K562 (cell line): ENCODE data around the gene CLDN5. TPM values are rescaled to one million over a fixed set of nuclear protein-coding genes. Genes with fewer than 3 reads are reported as not detected.
A peak's percentile ranks its signal among the peaks of the same experiment; 100 is the strongest.

Experiments used
- ATAC-seq: fragments of 200-7000 bp; cut with Tn5 transposase; 3 replicates; pipeline ENCODE4 v1.9.1; 2020; ENCODE audit warnings: moderate library complexity
- BruUV-seq: library from RNA; stranded (reverse); fragments of 400-500 nt; replicated peaks from 2 replicates; lab custom pipeline; 2021; lab: Mats Ljungman, UMichigan
- CTCF ChIA-PET: fragments of 300-600 bp; formaldehyde crosslinking; extraction: SDS; loops from one replicate; lab custom pipeline; 2021; ENCODE audit warnings: low intra/inter-chr PET ratio; lab: Yijun Ruan, JAX
- POLR2A ChIA-PET: fragments of 300-600, 350-650 bp; sonication (Branson Sonifier 250); formaldehyde crosslinking; extraction: SDS; loops from one replicate; lab custom pipeline; 2021; ENCODE audit warnings: antibody characterized with exemption, inconsistent platforms; lab: Yijun Ruan, JAX
- DNase-seq, 4 experiments: peaks; one replicate each; pipeline versions ENCODE4 v3.0.0 to v3.0.0-alpha.2; 2011 to 2018; ENCODE audit warnings: low spot score in 3 of 4, mixed read lengths in 3 of 4; ENCODE audit errors: extremely low read depth in 1 of 4
- FAIRE-seq: peaks from 2 replicates; lab custom pipeline; 2011; peaks lifted over from hg19 to GRCh38; lab: Jason Lieb, UNC
- H2AFZ ChIP-seq: 2 replicates; pipeline ENCODE4 v1.6.0; 2011; ENCODE audit warnings: low read depth, low read length, control low read depth, inconsistent platforms
- H3K27ac ChIP-seq: fragments of 200-600 bp; 3 replicates; pipeline ENCODE4 v1.8.0; 2011; ENCODE audit warnings: low read depth, mild to moderate bottlenecking, control low read depth, inconsistent platforms, low read length, moderate library complexity, mixed read lengths; ENCODE audit errors: extremely low read depth
- H3K27me3 ChIP-seq, 2 experiments: fragments of 300-600 bp in 1 of 2; 2 replicates in 1 of 2; 3 replicates in 1 of 2; pipeline versions ENCODE4 v1.6.0 to v1.8.0; 2011; ENCODE audit warnings: inconsistent platforms in 2 of 2, low read length in 2 of 2, mild to moderate bottlenecking in 1 of 2, mixed read lengths in 1 of 2, moderate library complexity in 1 of 2; ENCODE audit not compliant: control insufficient read depth in 2 of 2, insufficient read depth in 2 of 2
- H3K36me3 ChIP-seq: fragments of 300-600 bp; 3 replicates; pipeline ENCODE4 v1.8.0; 2011; ENCODE audit warnings: mild to moderate bottlenecking, low read length, inconsistent platforms; ENCODE audit not compliant: control insufficient read depth, insufficient read depth
- H3K4me1 ChIP-seq, 2 experiments: fragments of 200-600 bp in 1 of 2; replicated peaks in 1 of 2; 2 replicates in 1 of 2; 3 replicates in 1 of 2; pipeline versions ENCODE4 v1.5.1 to v1.8.0; 2011; ENCODE audit warnings: inconsistent platforms in 2 of 2, low read length in 2 of 2, mild to moderate bottlenecking in 1 of 2, mixed read lengths in 1 of 2, moderate library complexity in 1 of 2; ENCODE audit not compliant: control insufficient read depth in 2 of 2, insufficient read depth in 2 of 2
- H3K4me2 ChIP-seq: 2 replicates; pipeline ENCODE4 v1.6.1; 2011; ENCODE audit warnings: low read length, control low read depth, inconsistent platforms, mixed read lengths; ENCODE audit not compliant: insufficient read depth
- H3K4me3 ChIP-seq: fragments of 200-600 bp; sonication (generic), shearing (Covaris generic); 2 replicates; pipeline ENCODE4 v1.5.1; 2016; ENCODE audit warnings: control low read depth, inconsistent platforms
- H3K79me2 ChIP-seq: fragments of 200-600 bp; 3 replicates; pipeline ENCODE4 v1.8.0; 2011; ENCODE audit warnings: low read length, inconsistent platforms; ENCODE audit not compliant: control insufficient read depth, insufficient read depth
- H3K9ac ChIP-seq, 2 experiments: 2 replicates each; pipeline versions ENCODE4 v1.6.0 to v1.6.1; 2011; ENCODE audit warnings: low read depth in 2 of 2, low read length in 2 of 2, control low read depth in 1 of 2, inconsistent platforms in 1 of 2, mild to moderate bottlenecking in 1 of 2, mixed read lengths in 1 of 2; ENCODE audit not compliant: insufficient read depth in 1 of 2
- H3K9me1 ChIP-seq: one replicate; pipeline ENCODE4 v1.6.0; 2011; ENCODE audit warnings: inconsistent platforms, mild to moderate bottlenecking, low read length, moderate library complexity; ENCODE audit not compliant: control insufficient read depth, insufficient read depth
- H3K9me3 ChIP-seq: replicated peaks from 2 replicates; pipeline ENCODE4 v1.5.1; 2011; ENCODE audit warnings: low read depth, low read length, inconsistent platforms; ENCODE audit not compliant: control insufficient read depth, insufficient read depth
- H4K20me1 ChIP-seq: replicated peaks from 2 replicates; pipeline ENCODE4 v1.6.1; 2011; ENCODE audit warnings: low read length, inconsistent platforms, mixed read lengths; ENCODE audit not compliant: control insufficient read depth, insufficient read depth
- ELF4 ChIP-seq: fragments of 450-650 bp; formaldehyde crosslinking; IDR thresholded peaks from 2 replicates; pipeline ENCODE4 v1.4.0; 2022; ENCODE audit warnings: missing genetic modification characterization
- FOXK1 ChIP-seq: sonication (generic); formaldehyde crosslinking; IDR thresholded peaks from 2 replicates; pipeline ENCODE4 v1.8.0; 2022; ENCODE audit warnings: missing genetic modification reagents, mild to moderate bottlenecking, borderline replicate concordance
- MYNN ChIP-seq, 2 experiments: sonication (generic); formaldehyde crosslinking in 1 of 2; IDR thresholded peaks; 2 replicates each; pipeline versions ENCODE4 v1.5.0 to v1.6.1; 2016 to 2020; ENCODE audit warnings: antibody characterized with exemption in 1 of 2, missing genetic modification reagents in 1 of 2
- PURB ChIP-seq: sonication (generic); formaldehyde crosslinking; IDR thresholded peaks from 2 replicates; pipeline ENCODE4 v1.9.0; 2021; ENCODE audit warnings: low read depth, mild to moderate bottlenecking, missing genetic modification reagents
- RBM22 ChIP-seq: fragments of 200-400 bp; formaldehyde crosslinking; IDR thresholded peaks from 2 replicates; pipeline ENCODE4 v1.6.1; 2018; ENCODE audit warnings: low read length, low read depth; ENCODE audit not compliant: poor library complexity, severe bottlenecking
- RBM39 ChIP-seq: fragments of 200-400 bp; formaldehyde crosslinking; optimal IDR thresholded peaks from 2 replicates; pipeline ENCODE3; 2018; ENCODE audit warnings: low read depth, low read length
- SAFB2 ChIP-seq: fragments of 200-400 bp; formaldehyde crosslinking; IDR thresholded peaks from 2 replicates; pipeline ENCODE4 v1.6.1; 2018; ENCODE audit warnings: borderline replicate concordance, low read length, low read depth, moderate library complexity; ENCODE audit not compliant: severe bottlenecking
- WHSC1 ChIP-seq: IDR thresholded peaks from one replicate; pipeline ENCODE4 v1.6.1; 2012; ENCODE audit warnings: low read length, control low read depth, inconsistent platforms
- ZBTB7A ChIP-seq: IDR thresholded peaks from 2 replicates; pipeline ENCODE4 v1.6.1; 2011; ENCODE audit warnings: low read depth, mild to moderate bottlenecking, low read length, moderate library complexity, borderline replicate concordance; ENCODE audit not compliant: control insufficient read depth
- ZNF24 ChIP-seq: fragments of 450-650 bp; IDR thresholded peaks from 2 replicates; pipeline ENCODE4 v1.6.1; 2016
- WGBS: fragments of 100-300 bp; shearing (Covaris generic); methylation state at CpG from one replicate; pipeline ENCODE4 v1.1.6; 2016; ENCODE audit warnings: low coverage, mixed read lengths; ENCODE audit not compliant: insufficient coverage; ENCODE audit errors: missing lambda C conversion rate; 5-methylcytosine and 5-hydroxymethylcytosine counted together
- in situ Hi-C: fragments of 300-500 bp; cut with MboI; formaldehyde crosslinking; loops from 4 replicates; pipeline ENCODE4 v1.15.0; 2018; ENCODE audit warnings: inconsistent platforms, mixed read lengths
- intact Hi-C: fragments of 100-400 bp; cut with micrococcal nuclease; formaldehyde crosslinking; loops from 2 replicates; pipeline ENCODE4 v1.14.2; 2022
- polyA plus RNA-seq, 8 experiments: library from polyadenylated mRNA; depleted of rRNA in 4 of 8; stranded (reverse) in 5 of 8; unstranded in 3 of 8; fragments of >200 nt; fragmentation: Nextera tagmentation in 2 of 8; fragmentation: Illumina TruSeq in 1 of 8; extraction: Ambion mirVana in 2 of 8; extraction: Trizol in 1 of 8; gene quantifications; 2 replicates each; pipeline versions ENCODE4 v1.2.1 to v1.2.3, GENCODE V29; 2011 to 2014; ENCODE audit warnings: inconsistent platforms in 1 of 8, missing spikeins in 1 of 8
- total RNA-seq, 7 experiments: library from RNA; depleted of rRNA in 6 of 7; stranded (reverse); fragments of >200 nt in 6 of 7; fragmentation: Illumina TruSeq in 2 of 7; extraction: Trizol in 2 of 7; gene quantifications; 2 replicates each; pipeline versions ENCODE4 v1.2.1 to v1.2.3, GENCODE V29; 2011 to 2021; ENCODE audit warnings: low replicate concordance in 1 of 7
- TF ChIP-seq, protein P1 (sequence below): sonication (generic); formaldehyde crosslinking; IDR thresholded peaks from 2 replicates; pipeline ENCODE4 v1.8.0; 2022; ENCODE audit warnings: mild to moderate bottlenecking, missing genetic modification reagents
- TF ChIP-seq, protein P2 (sequence below), 3 experiments: IDR thresholded peaks in 2 of 3; conservative IDR thresholded peaks in 1 of 3; 2 replicates each; pipeline ENCODE4 v1.5.1; 2011 to 2012; ENCODE audit warnings: low read length in 3 of 3, mild to moderate bottlenecking in 3 of 3, control low read depth in 2 of 3, improper control_type of control experiment in 1 of 3, inconsistent platforms in 1 of 3, low read depth in 1 of 3, mixed read lengths in 1 of 3, moderate library complexity in 1 of 3; ENCODE audit not compliant: insufficient read depth in 2 of 3
- TF ChIP-seq, protein P3 (sequence below): fragments of 450-650 bp; formaldehyde crosslinking; IDR thresholded peaks from 2 replicates; pipeline ENCODE4 v1.4.0; 2020; ENCODE audit warnings: mild to moderate bottlenecking, moderate library complexity

The CLDN5 gene
- total and polyA plus RNA-seq, 9 of the 15 experiments (the other 6 are each of a cell fraction or from before 2014, with no cell fraction given) = 0.20 TPM; not detected in 8

GRCh38 chr22:19522190-19522880 lies 1.9 kb downstream of the CLDN5 start (continued):
- TF ChIP-seq ZBTB7A (peak; percentile 41; the same call in 1 of the 2 replicates), RBM22 (peak; percentile 47)
- TF ChIP-seq, protein P1, sequence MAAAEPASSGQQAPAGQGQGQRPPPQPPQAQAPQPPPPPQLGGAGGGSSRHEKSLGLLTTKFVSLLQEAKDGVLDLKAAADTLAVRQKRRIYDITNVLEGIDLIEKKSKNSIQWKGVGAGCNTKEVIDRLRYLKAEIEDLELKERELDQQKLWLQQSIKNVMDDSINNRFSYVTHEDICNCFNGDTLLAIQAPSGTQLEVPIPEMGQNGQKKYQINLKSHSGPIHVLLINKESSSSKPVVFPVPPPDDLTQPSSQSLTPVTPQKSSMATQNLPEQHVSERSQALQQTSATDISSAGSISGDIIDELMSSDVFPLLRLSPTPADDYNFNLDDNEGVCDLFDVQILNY = no peak
- TF ChIP-seq, protein P2, sequence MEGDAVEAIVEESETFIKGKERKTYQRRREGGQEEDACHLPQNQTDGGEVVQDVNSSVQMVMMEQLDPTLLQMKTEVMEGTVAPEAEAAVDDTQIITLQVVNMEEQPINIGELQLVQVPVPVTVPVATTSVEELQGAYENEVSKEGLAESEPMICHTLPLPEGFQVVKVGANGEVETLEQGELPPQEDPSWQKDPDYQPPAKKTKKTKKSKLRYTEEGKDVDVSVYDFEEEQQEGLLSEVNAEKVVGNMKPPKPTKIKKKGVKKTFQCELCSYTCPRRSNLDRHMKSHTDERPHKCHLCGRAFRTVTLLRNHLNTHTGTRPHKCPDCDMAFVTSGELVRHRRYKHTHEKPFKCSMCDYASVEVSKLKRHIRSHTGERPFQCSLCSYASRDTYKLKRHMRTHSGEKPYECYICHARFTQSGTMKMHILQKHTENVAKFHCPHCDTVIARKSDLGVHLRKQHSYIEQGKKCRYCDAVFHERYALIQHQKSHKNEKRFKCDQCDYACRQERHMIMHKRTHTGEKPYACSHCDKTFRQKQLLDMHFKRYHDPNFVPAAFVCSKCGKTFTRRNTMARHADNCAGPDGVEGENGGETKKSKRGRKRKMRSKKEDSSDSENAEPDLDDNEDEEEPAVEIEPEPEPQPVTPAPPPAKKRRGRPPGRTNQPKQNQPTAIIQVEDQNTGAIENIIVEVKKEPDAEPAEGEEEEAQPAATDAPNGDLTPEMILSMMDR (IDR thresholded peaks at IDR 0.05 in 2 of 3, conservative IDR thresholded peaks at IDR 0.05 in 1 of 3; ENCODE audit: insufficient read depth in 2 of 3, low read depth in 1 of 3, low read length in 3 of 3) = no peak

GRCh38 chr22:19520566-19521305 lies 3.5 kb downstream of the CLDN5 start:
- BruUV-seq = no TSS peak
- H3K27ac ChIP-seq = no peak overlapping the region
- WGBS = 94% methylated on average over 10 of the region's 10 CpGs
- no peak overlapping the region for H2AFZ ChIP-seq
- no peak overlapping the region for H3K4me2 ChIP-seq
- H3K9me3 ChIP-seq = no peaks in the 10 kb centered on the region
- no peaks in the 10 kb centered on the region for H3K79me2 ChIP-seq
- H3K27me3 ChIP-seq = no peaks in the 10 kb centered on the region
- peaks cover 70% of the 10 kb centered on the region for H3K36me3 ChIP-seq
- FAIRE-seq (peak; percentile 48), ATAC-seq (no peak), DNase-seq (peak in 1 of 4 experiments; percentile 53)
- POLR2A ChIA-PET = interaction anchor here (0.6 to 2.8 kb wide), 13 partner anchors 10 to 524 kb away, joined by 3 to 22 read pairs (median 5); partner anchors contain the start of gene C22orf39
- no peak overlapping the region for H3K4me3 ChIP-seq
- peaks cover 2% of the 10 kb centered on the region for H3K9me1 ChIP-seq
- H4K20me1 ChIP-seq = peaks cover 5% of the 10 kb centered on the region
- CTCF ChIA-PET = no interaction called here
- H3K4me1 ChIP-seq = peaks cover 0 to 44% of the 10 kb centered on the region in 2 experiments; a peak in 3 of 5 replicates
- in situ Hi-C loops = no loop called here
- intact Hi-C loops = no loop called here
- peak overlapping the region in 1 of 2 experiments; percentile 12; a peak in 1 of 4 replicates for H3K9ac ChIP-seq
- TF ChIP-seq MYNN (IDR thresholded peaks at IDR 0.05) (0 out of 2 replicates have a peak, but pooled peaks have one; percentile 17), MYNN (CRISPR knock-in tag; IDR thresholded peaks at IDR 0.05) (no peak), SAFB2 (no peak), FOXK1 (CRISPR knock-in tag) (no peak), RBM39 (peak; percentile 43), ZNF24 (no peak), WHSC1 (no peak), PURB (peak; percentile 3; the same call in 1 of the 2 replicates), ELF4 (no peak)
- TF ChIP-seq, protein P3, sequence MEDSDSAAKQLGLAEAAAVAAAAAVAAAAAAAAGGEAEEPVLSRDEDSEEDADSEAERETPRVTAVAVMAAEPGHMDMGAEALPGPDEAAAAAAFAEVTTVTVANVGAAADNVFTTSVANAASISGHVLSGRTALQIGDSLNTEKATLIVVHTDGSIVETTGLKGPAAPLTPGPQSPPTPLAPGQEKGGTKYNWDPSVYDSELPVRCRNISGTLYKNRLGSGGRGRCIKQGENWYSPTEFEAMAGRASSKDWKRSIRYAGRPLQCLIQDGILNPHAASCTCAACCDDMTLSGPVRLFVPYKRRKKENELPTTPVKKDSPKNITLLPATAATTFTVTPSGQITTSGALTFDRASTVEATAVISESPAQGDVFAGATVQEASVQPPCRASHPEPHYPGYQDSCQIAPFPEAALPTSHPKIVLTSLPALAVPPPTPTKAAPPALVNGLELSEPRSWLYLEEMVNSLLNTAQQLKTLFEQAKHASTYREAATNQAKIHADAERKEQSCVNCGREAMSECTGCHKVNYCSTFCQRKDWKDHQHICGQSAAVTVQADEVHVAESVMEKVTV (CRISPR knock-in tag) = no peak
